ENCODE results near the gene CWC15.

Gene CWC15

DNA sequence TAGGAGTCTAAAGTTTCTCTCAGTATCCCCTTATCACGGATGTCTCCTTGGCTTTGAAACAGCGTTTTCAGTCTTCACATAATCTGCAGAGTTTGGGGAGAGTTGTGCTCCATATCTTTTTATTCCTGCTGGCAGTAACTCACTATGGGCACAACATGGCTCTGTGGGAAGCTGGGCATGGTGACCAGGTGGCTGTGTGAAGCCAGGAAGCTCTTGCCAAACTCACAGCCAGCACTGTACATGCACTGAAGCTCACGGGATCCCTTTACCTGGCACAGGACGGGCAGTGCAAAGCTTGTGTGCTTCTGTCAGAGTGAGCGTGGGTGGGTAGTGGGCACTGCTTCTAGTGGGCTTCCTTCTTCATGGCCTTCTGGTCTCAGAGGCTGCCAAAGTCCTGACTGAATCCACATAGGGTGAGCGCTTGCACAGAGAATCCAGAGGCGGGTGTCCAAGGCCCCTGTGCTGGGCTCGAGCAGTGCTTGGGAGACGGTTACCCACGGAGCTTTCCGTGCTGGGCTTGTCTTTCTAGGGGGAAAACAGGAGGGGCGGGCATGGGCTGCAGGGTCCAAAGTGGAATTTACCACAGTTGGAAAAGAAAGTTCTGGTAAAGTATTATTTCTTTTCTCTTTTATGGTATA is 40.9 kb upstream of the CWC15 start:
- H3K27ac ChIP-seq (ENCODE audit: extremely low read depth, low read depth, low read length), result no peak overlapping the region
- no peaks in the 10 kb centered on the region for H3K4me1 ChIP-seq (ENCODE audit: control insufficient read depth, insufficient read depth, low read length)
- TF ChIP-seq, protein P1, sequence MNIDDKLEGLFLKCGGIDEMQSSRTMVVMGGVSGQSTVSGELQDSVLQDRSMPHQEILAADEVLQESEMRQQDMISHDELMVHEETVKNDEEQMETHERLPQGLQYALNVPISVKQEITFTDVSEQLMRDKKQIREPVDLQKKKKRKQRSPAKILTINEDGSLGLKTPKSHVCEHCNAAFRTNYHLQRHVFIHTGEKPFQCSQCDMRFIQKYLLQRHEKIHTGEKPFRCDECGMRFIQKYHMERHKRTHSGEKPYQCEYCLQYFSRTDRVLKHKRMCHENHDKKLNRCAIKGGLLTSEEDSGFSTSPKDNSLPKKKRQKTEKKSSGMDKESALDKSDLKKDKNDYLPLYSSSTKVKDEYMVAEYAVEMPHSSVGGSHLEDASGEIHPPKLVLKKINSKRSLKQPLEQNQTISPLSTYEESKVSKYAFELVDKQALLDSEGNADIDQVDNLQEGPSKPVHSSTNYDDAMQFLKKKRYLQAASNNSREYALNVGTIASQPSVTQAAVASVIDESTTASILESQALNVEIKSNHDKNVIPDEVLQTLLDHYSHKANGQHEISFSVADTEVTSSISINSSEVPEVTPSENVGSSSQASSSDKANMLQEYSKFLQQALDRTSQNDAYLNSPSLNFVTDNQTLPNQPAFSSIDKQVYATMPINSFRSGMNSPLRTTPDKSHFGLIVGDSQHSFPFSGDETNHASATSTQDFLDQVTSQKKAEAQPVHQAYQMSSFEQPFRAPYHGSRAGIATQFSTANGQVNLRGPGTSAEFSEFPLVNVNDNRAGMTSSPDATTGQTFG (tag by site-specific recombination; IDR thresholded peaks at IDR 0.05; ENCODE audit: borderline replicate concordance), result no peak
- no peak for TF ChIP-seq ZNF175 (tag by site-specific recombination; IDR thresholded peaks at IDR 0.05)
- TF ChIP-seq, protein P2, sequence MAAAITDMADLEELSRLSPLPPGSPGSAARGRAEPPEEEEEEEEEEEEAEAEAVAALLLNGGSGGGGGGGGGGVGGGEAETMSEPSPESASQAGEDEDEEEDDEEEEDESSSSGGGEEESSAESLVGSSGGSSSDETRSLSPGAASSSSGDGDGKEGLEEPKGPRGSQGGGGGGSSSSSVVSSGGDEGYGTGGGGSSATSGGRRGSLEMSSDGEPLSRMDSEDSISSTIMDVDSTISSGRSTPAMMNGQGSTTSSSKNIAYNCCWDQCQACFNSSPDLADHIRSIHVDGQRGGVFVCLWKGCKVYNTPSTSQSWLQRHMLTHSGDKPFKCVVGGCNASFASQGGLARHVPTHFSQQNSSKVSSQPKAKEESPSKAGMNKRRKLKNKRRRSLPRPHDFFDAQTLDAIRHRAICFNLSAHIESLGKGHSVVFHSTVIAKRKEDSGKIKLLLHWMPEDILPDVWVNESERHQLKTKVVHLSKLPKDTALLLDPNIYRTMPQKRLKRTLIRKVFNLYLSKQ (tag by site-specific recombination; IDR thresholded peaks at IDR 0.05; ENCODE audit: borderline replicate concordance), result no peak
- TF ChIP-seq ZNF174 (tag by site-specific recombination; IDR thresholded peaks at IDR 0.05), result no peak
- no peak for TF ChIP-seq ZNF335 (tag by site-specific recombination; conservative IDR thresholded peaks at IDR 0.05)
- TF ChIP-seq ZNF549 (tag by site-specific recombination; IDR thresholded peaks at IDR 0.05), result no peak
- TF ChIP-seq, protein P3, sequence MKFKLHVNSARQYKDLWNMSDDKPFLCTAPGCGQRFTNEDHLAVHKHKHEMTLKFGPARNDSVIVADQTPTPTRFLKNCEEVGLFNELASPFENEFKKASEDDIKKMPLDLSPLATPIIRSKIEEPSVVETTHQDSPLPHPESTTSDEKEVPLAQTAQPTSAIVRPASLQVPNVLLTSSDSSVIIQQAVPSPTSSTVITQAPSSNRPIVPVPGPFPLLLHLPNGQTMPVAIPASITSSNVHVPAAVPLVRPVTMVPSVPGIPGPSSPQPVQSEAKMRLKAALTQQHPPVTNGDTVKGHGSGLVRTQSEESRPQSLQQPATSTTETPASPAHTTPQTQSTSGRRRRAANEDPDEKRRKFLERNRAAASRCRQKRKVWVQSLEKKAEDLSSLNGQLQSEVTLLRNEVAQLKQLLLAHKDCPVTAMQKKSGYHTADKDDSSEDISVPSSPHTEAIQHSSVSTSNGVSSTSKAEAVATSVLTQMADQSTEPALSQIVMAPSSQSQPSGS (tag by site-specific recombination; IDR thresholded peaks at IDR 0.05; ENCODE audit: low read depth), result no peak
- no peak for TF ChIP-seq IKZF3 (tag by site-specific recombination; IDR thresholded peaks at IDR 0.05)
- no peak for TF ChIP-seq REPIN1 (tag by site-specific recombination; IDR thresholded peaks at IDR 0.05; ENCODE audit: low read depth)
- POLR2A ChIA-PET, result no interaction called here
- no peaks in the 10 kb centered on the region for H3K9me3 ChIP-seq (ENCODE audit: control insufficient read depth, insufficient read depth, low read depth, low read length)
- CTCF ChIA-PET, result interaction anchor here (1.2 kb wide), 1 partner anchor 138 kb away, joined by 5 read pairs; no protein-coding TSS in a partner anchor
- no peak overlapping the region for H3K4me3 ChIP-seq (ENCODE audit: low read depth, low read length)
- H3K36me3 ChIP-seq (ENCODE audit: control insufficient read depth in 2 of 2, insufficient read depth in 1 of 2, low read length in 2 of 2), result no peaks in the 10 kb centered on the region

DNA sequence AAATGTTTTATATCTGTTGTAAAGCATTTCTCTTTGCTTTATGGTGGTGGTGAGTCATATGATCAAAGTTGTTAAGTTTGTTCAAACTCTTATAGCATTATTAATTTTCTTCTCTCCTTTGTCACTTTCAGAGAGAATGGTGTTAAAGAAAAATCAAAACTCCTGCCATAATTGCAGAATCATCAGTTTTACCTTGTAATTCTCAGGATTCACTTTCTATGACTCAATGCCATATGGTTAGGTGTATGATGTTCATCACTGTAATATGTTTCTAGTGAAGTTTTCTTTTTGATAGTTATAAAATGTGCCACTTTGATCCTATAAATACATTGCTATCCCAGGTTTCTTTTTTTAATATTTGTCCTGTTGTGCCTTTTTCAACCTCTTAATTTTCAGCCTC is 38.0 kb upstream of the CWC15 start:
- POLR2A ChIA-PET, result no interaction called here
- TF ChIP-seq, protein P4, sequence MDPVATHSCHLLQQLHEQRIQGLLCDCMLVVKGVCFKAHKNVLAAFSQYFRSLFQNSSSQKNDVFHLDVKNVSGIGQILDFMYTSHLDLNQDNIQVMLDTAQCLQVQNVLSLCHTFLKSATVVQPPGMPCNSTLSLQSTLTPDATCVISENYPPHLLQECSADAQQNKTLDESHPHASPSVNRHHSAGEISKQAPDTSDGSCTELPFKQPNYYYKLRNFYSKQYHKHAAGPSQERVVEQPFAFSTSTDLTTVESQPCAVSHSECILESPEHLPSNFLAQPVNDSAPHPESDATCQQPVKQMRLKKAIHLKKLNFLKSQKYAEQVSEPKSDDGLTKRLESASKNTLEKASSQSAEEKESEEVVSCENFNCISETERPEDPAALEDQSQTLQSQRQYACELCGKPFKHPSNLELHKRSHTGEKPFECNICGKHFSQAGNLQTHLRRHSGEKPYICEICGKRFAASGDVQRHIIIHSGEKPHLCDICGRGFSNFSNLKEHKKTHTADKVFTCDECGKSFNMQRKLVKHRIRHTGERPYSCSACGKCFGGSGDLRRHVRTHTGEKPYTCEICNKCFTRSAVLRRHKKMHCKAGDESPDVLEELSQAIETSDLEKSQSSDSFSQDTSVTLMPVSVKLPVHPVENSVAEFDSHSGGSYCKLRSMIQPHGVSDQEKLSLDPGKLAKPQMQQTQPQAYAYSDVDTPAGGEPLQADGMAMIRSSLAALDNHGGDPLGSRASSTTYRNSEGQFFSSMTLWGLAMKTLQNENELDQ (tag by site-specific recombination; IDR thresholded peaks at IDR 0.05; ENCODE audit: low read depth), result no peak
- TF ChIP-seq ZNF544 (tag by site-specific recombination; IDR thresholded peaks at IDR 0.05) (no peak), ZNF169 (tag by site-specific recombination; IDR thresholded peaks at IDR 0.05) (no peak), ZSCAN16 (tag by site-specific recombination; IDR thresholded peaks at IDR 0.05) (no peak), ZNF2 (tag by site-specific recombination; IDR thresholded peaks at IDR 0.05) (no peak), ZNF140 (tag by site-specific recombination; IDR thresholded peaks at IDR 0.05) (no peak), ZNF585B (tag by site-specific recombination; IDR thresholded peaks at IDR 0.05) (no peak), KLF9 (tag by site-specific recombination; IDR thresholded peaks at IDR 0.05; ENCODE audit: low read depth) (no peak), ZNF423 (tag by site-specific recombination; IDR thresholded peaks at IDR 0.05) (no peak), OVOL3 (tag by site-specific recombination; IDR thresholded peaks at IDR 0.05) (no peak), ZNF654 (tag by site-specific recombination; IDR thresholded peaks at IDR 0.05; ENCODE audit: low read depth) (no peak)
- TF ChIP-seq, protein P5, sequence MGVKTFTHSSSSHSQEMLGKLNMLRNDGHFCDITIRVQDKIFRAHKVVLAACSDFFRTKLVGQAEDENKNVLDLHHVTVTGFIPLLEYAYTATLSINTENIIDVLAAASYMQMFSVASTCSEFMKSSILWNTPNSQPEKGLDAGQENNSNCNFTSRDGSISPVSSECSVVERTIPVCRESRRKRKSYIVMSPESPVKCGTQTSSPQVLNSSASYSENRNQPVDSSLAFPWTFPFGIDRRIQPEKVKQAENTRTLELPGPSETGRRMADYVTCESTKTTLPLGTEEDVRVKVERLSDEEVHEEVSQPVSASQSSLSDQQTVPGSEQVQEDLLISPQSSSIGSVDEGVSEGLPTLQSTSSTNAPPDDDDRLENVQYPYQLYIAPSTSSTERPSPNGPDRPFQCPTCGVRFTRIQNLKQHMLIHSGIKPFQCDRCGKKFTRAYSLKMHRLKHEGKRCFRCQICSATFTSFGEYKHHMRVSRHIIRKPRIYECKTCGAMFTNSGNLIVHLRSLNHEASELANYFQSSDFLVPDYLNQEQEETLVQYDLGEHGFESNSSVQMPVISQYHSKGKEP (tag by site-specific recombination; IDR thresholded peaks at IDR 0.05), result no peak
- TF ChIP-seq, protein P6, sequence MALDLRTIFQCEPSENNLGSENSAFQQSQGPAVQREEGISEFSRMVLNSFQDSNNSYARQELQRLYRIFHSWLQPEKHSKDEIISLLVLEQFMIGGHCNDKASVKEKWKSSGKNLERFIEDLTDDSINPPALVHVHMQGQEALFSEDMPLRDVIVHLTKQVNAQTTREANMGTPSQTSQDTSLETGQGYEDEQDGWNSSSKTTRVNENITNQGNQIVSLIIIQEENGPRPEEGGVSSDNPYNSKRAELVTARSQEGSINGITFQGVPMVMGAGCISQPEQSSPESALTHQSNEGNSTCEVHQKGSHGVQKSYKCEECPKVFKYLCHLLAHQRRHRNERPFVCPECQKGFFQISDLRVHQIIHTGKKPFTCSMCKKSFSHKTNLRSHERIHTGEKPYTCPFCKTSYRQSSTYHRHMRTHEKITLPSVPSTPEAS (tag by site-specific recombination; IDR thresholded peaks at IDR 0.05), result no peak
- H3K36me3 ChIP-seq (ENCODE audit: control insufficient read depth in 2 of 2, insufficient read depth in 1 of 2, low read length in 2 of 2), result no peaks in the 10 kb centered on the region

More for the DNA sequence above, 38.0 kb upstream of the CWC15 start:
- no peaks in the 10 kb centered on the region for H3K4me1 ChIP-seq (ENCODE audit: control insufficient read depth, insufficient read depth, low read length)
- CTCF ChIA-PET, result no interaction called here
- no peak overlapping the region for H3K27ac ChIP-seq (ENCODE audit: extremely low read depth, low read depth, low read length)
- H3K4me3 ChIP-seq (ENCODE audit: low read depth, low read length), result no peak overlapping the region
- no peaks in the 10 kb centered on the region for H3K9me3 ChIP-seq (ENCODE audit: control insufficient read depth, insufficient read depth, low read depth, low read length)

All from HEK293 (cell line).